GM12878 (cell line): ENCODE measurements around the gene C2orf92.

ENCODE experiments used
- BHLHE40 ChIP-seq, 2 experiments: fragments of 450-650 bp in 1 of 2; IDR thresholded peaks; 2 replicates each; pipeline ENCODE4 v1.6.1; 2011 to 2017; ENCODE audit warnings: low read depth in 2 of 2, borderline replicate concordance in 1 of 2, improper control_type of control experiment in 1 of 2, low read length in 1 of 2, mild to moderate bottlenecking in 1 of 2
- CHD1 ChIP-seq: IDR thresholded peaks from 2 replicates; pipeline ENCODE4 v1.6.1; 2012; ENCODE audit warnings: low read depth, low read length, improper control_type of control experiment
- CTCF ChIP-seq, 3 experiments: IDR thresholded peaks in 2 of 3; conservative IDR thresholded peaks in 1 of 3; 2 replicates each; pipeline ENCODE4 v1.5.1; 2011; ENCODE audit warnings: low read depth in 3 of 3, low read length in 3 of 3, mild to moderate bottlenecking in 3 of 3, control low read depth in 2 of 3, moderate library complexity in 2 of 3, inconsistent platforms in 1 of 3, mixed read lengths in 1 of 3; ENCODE audit not compliant: control insufficient read depth in 2 of 3, insufficient read depth in 1 of 3; ENCODE audit errors: extremely low read depth in 1 of 3
- EED ChIP-seq: sonication (generic); IDR thresholded peaks from 2 replicates; pipeline ENCODE4 v1.6.1; 2016; ENCODE audit warnings: antibody characterized with exemption, low read depth
- ELK1 ChIP-seq: IDR thresholded peaks from 2 replicates; pipeline ENCODE4 v1.6.1; 2012; ENCODE audit warnings: low read depth, low read length, improper control_type of control experiment
- GATAD2B ChIP-seq: fragments of 450-650 bp; conservative IDR thresholded peaks from 2 replicates; pipeline ENCODE4 v1.6.1; 2017; ENCODE audit warnings: low read depth, mild to moderate bottlenecking, moderate library complexity
- MAX ChIP-seq: IDR thresholded peaks from 2 replicates; pipeline ENCODE4 v1.6.1; 2012; ENCODE audit warnings: low read depth, low read length, improper control_type of control experiment
- NFYB ChIP-seq: IDR thresholded peaks from 2 replicates; pipeline ENCODE4 v1.6.1; 2011; ENCODE audit warnings: low read depth, mild to moderate bottlenecking, low read length, improper control_type of control experiment, moderate library complexity; ENCODE audit not compliant: insufficient read depth
- POLR2A ChIP-seq: IDR thresholded peaks from 2 replicates; pipeline ENCODE4 v1.6.1; 2011; ENCODE audit warnings: low read depth, mild to moderate bottlenecking, low read length
- POU2F2 ChIP-seq: IDR thresholded peaks from 3 replicates; pipeline ENCODE4 v1.6.1; 2011; ENCODE audit warnings: low read depth, mild to moderate bottlenecking, low read length, borderline replicate concordance
- RAD21 ChIP-seq: IDR thresholded peaks from 2 replicates; pipeline ENCODE4 v1.6.1; 2011; ENCODE audit warnings: mild to moderate bottlenecking, low read depth, low read length, moderate library complexity; ENCODE audit not compliant: insufficient read depth
- SPI1 ChIP-seq: IDR thresholded peaks from 2 replicates; pipeline ENCODE4 v1.6.1; 2011; ENCODE audit warnings: low read depth, mild to moderate bottlenecking, low read length, moderate library complexity, borderline replicate concordance; ENCODE audit not compliant: insufficient read depth
- YY1 ChIP-seq: IDR thresholded peaks from 2 replicates; pipeline ENCODE4 v1.6.1; 2011; ENCODE audit warnings: low read depth, mild to moderate bottlenecking, low read length
- ZNF622 ChIP-seq: fragments of 450-650 bp; IDR thresholded peaks from 2 replicates; pipeline ENCODE4 v1.6.1; 2017; ENCODE audit warnings: mild to moderate bottlenecking, inconsistent platforms

- TF ChIP-seq POU2F2 (no peak), CTCF (IDR thresholded peaks at IDR 0.05 in 2 of 3, conservative IDR thresholded peaks at IDR 0.05 in 1 of 3; ENCODE audit: control insufficient read depth in 2 of 3, extremely low read depth in 1 of 3, insufficient read depth in 1 of 3, low read depth in 3 of 3, low read length in 3 of 3) (no peak), YY1 (no peak), EED (no peak), BHLHE40 (IDR thresholded peaks at IDR 0.05; ENCODE audit: borderline replicate concordance in 1 of 2, low read depth in 2 of 2, low read length in 1 of 2) (no peak), SPI1 (no peak), POLR2A (no peak), RAD21 (no peak), MAX (no peak), ZNF622 (no peak), ELK1 (no peak), GATAD2B (no peak), CHD1 (no peak), NFYB (no peak)
Measured at GRCh38 chr2:97726261-97727064, 57.0 kb downstream of the C2orf92 start.
